ENCODE results near the gene SLC30A1. TPM values are rescaled to one million over a fixed set of nuclear protein-coding genes. Genes with fewer than 3 reads are reported as not detected.

Gene SLC30A1
- total RNA-seq, 6 experiments from 2014 or later, result 23.6 to 27.5 (median 25.7) TPM

DNA sequence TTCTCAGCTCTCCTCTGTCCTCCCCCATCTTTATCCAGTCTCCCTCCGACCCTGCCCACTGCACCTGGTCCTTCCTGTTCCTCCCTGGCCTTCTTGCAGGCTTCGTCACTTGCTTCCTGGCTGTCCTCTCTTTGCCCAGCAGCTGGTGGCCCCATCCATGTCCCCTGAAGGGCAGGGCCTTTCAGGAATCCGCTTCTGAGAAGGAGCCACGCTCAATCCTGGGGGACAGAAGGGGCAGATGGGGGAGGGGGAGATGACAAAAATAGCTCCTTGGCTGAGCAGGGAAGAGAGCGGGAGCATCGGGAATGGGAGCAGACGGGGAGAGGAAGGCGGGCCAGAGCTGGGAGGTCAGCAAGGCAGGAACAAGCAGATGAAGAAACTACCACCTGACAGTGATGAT lies 40.7 kb downstream of the SLC30A1 start:
- TF ChIP-seq, protein P1, sequence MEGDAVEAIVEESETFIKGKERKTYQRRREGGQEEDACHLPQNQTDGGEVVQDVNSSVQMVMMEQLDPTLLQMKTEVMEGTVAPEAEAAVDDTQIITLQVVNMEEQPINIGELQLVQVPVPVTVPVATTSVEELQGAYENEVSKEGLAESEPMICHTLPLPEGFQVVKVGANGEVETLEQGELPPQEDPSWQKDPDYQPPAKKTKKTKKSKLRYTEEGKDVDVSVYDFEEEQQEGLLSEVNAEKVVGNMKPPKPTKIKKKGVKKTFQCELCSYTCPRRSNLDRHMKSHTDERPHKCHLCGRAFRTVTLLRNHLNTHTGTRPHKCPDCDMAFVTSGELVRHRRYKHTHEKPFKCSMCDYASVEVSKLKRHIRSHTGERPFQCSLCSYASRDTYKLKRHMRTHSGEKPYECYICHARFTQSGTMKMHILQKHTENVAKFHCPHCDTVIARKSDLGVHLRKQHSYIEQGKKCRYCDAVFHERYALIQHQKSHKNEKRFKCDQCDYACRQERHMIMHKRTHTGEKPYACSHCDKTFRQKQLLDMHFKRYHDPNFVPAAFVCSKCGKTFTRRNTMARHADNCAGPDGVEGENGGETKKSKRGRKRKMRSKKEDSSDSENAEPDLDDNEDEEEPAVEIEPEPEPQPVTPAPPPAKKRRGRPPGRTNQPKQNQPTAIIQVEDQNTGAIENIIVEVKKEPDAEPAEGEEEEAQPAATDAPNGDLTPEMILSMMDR (IDR thresholded peaks at IDR 0.05), result no peak
- Mint-ChIP-seq H3K27ac (no peak overlapping the region), H3K27me3 (ENCODE audit: insufficient read depth) (peaks cover 29% of the 10 kb centered on the region), H3K9me3 (no peaks in the 10 kb centered on the region; the same call in 1 of the 2 replicates), H3K4me3 (no peak overlapping the region), H3K36me3 (ENCODE audit: low read depth) (no peaks in the 10 kb centered on the region), H3K4me1 (ENCODE audit: low read depth) (peaks cover 7% of the 10 kb centered on the region; the same call in 1 of the 2 replicates)
- no peak for DNase-seq

DNA sequence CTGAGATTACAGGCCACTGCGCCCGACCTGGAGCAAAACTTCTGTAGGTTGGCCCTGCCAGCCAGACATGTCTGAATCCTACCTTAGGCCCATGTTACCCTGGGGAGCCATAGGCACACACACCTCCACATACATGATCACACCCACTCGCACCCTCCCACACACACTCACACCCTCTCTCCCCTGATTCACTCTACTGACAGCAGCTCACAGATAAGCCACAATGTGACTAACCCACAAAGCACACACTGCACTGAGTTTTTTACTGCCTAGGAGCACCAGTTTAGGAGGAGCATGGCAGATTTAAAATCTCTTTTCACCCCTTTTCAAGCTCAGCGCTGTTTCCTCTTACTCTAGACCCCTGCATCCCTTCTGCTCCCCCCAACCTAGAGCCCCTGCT lies 41.7 kb downstream of the SLC30A1 start:
- TF ChIP-seq, protein P1 (IDR thresholded peaks at IDR 0.05), result no peak
- no peaks in the 10 kb centered on the region; the same call in 1 of the 2 replicates for H3K9me3 Mint-ChIP-seq
- H3K36me3 Mint-ChIP-seq (ENCODE audit: low read depth), result no peaks in the 10 kb centered on the region
- no peak overlapping the region for H3K4me3 Mint-ChIP-seq
- H3K27me3 Mint-ChIP-seq (ENCODE audit: insufficient read depth), result peaks cover 27% of the 10 kb centered on the region
- no peak for DNase-seq
- peaks cover 7% of the 10 kb centered on the region; the same call in 1 of the 2 replicates for H3K4me1 Mint-ChIP-seq (ENCODE audit: low read depth)
- no peak overlapping the region for H3K27ac Mint-ChIP-seq

GRCh38 chr1:211536606-211537005 lies 42.4 kb downstream of the SLC30A1 start:
- Mint-ChIP-seq H3K4me1 (ENCODE audit: low read depth) (peaks cover 7% of the 10 kb centered on the region; the same call in 1 of the 2 replicates), H3K27ac (no peak overlapping the region), H3K9me3 (no peaks in the 10 kb centered on the region; the same call in 1 of the 2 replicates), H3K36me3 (ENCODE audit: low read depth) (no peaks in the 10 kb centered on the region), H3K27me3 (ENCODE audit: insufficient read depth) (peaks cover 22% of the 10 kb centered on the region), H3K4me3 (no peak overlapping the region)
- TF ChIP-seq, protein P1 (IDR thresholded peaks at IDR 0.05), result no peak
- DNase-seq, result no peak

DNA sequence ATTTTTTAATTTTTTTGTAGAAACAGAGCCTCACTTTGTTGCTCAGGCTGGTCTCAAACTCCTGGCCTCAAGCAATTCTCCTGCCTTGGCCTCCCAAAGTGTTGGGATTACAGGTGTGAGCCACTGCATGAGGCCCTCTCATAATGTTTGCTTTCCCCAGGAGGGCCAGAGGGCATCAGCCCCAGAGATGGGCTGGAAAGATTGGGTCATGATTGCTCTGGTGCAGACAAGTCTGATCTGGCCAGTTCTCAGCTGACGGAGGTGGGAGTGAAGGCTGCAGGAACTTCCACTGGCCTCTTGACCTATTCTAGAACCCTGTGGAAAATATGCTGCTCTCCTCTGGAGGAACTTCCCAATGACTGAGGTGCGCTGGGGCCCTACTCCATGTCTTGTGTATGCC lies 43.6 kb downstream of the SLC30A1 start:
- no peak overlapping the region for H3K4me3 Mint-ChIP-seq
- no peak overlapping the region for H3K27ac Mint-ChIP-seq
- H3K36me3 Mint-ChIP-seq (ENCODE audit: low read depth), result no peaks in the 10 kb centered on the region
- H3K27me3 Mint-ChIP-seq (ENCODE audit: insufficient read depth), result peaks cover 19% of the 10 kb centered on the region
- TF ChIP-seq, protein P1 (IDR thresholded peaks at IDR 0.05), result no peak
- peaks cover 7% of the 10 kb centered on the region; the same call in 1 of the 2 replicates for H3K4me1 Mint-ChIP-seq (ENCODE audit: low read depth)
- no peaks in the 10 kb centered on the region; the same call in 1 of the 2 replicates for H3K9me3 Mint-ChIP-seq
- no peak for DNase-seq

- H3K4me3 Mint-ChIP-seq, result no peak overlapping the region
Measured at GRCh38 chr1:211534545-211535291, 44.2 kb downstream of the SLC30A1 start.

More at GRCh38 chr1:211534545-211535291, 44.2 kb downstream of the SLC30A1 start:
- H3K4me1 Mint-ChIP-seq (ENCODE audit: low read depth), result peaks cover 7% of the 10 kb centered on the region; the same call in 1 of the 2 replicates
- no peak for DNase-seq
- TF ChIP-seq, protein P1 (IDR thresholded peaks at IDR 0.05), result no peak
- H3K9me3 Mint-ChIP-seq, result no peaks in the 10 kb centered on the region
- H3K36me3 Mint-ChIP-seq (ENCODE audit: low read depth), result no peaks in the 10 kb centered on the region
- no peak overlapping the region for H3K27ac Mint-ChIP-seq
- H3K27me3 Mint-ChIP-seq (ENCODE audit: insufficient read depth), result peaks cover 17% of the 10 kb centered on the region
